ENCODE measurements around the gene ZSCAN9. TPM values are rescaled to one million over a fixed set of nuclear protein-coding genes. Genes with fewer than 3 reads are reported as not detected.

Gene ZSCAN9
- total and polyA plus RNA-seq, 4 donors: 1.3 to 4.8 (median 2.6) TPM

GRCh38 chr6:28215425-28215824, 9.7 kb upstream of the ZSCAN9 start:
- TF ChIP-seq CTCF (IDR thresholded peaks at IDR 0.05; ENCODE audit: low read depth, low read length, missing input control): no peak
- no peak for TF ChIP-seq RXRA (IDR thresholded peaks at IDR 0.05)
- TF ChIP-seq FOXA2 (IDR thresholded peaks at IDR 0.05): no peak
- TF ChIP-seq ATF3 (IDR thresholded peaks at IDR 0.05): no peak
- TF ChIP-seq GABPA (IDR thresholded peaks at IDR 0.05 in 1 of 2, conservative IDR thresholded peaks at IDR 0.05 in 1 of 2): no peak
- no peak for TF ChIP-seq ZBTB33 (IDR thresholded peaks at IDR 0.05)
- no peak for TF ChIP-seq SP1 (IDR thresholded peaks at IDR 0.05)
- no peak for TF ChIP-seq FOXA1 (IDR thresholded peaks at IDR 0.05)
- TF ChIP-seq REST (IDR thresholded peaks at IDR 0.05): no peak
- no peak for TF ChIP-seq RAD21 (IDR thresholded peaks at IDR 0.05)
- no peak for TF ChIP-seq NR2F2 (IDR thresholded peaks at IDR 0.05)
- no peak for TF ChIP-seq YY1 (IDR thresholded peaks at IDR 0.05)
- no peak for TF ChIP-seq EGR1 (IDR thresholded peaks at IDR 0.05; ENCODE audit: low read depth in 2 of 2)
- no peak overlapping the region for H3K4me3 ChIP-seq (ENCODE audit: low read depth in 1 of 3, low read length in 3 of 3)

GRCh38 chr6:28217890-28218289, 7.2 kb upstream of the ZSCAN9 start:
- no peak overlapping the region for H3K27ac ChIP-seq (ENCODE audit: low read depth in 1 of 2, low read length in 2 of 2)

More at GRCh38 chr6:28215425-28215824, 9.7 kb upstream of the ZSCAN9 start:
- peaks cover 0 to 4% (median 3%) of the 10 kb centered on the region in 4 donors for H3K4me1 ChIP-seq (ENCODE audit: control insufficient read depth in 4 of 4, insufficient read depth in 4 of 4, low read length in 3 of 4)
- peaks cover 3 to 16% (median 10%) of the 10 kb centered on the region in 4 donors for H3K27me3 ChIP-seq (ENCODE audit: control insufficient read depth in 4 of 4, insufficient read depth in 4 of 4, low read length in 3 of 4)
- DNase-seq (ENCODE audit: low spot score): no peak
- WGBS: 44% methylated on average over 8 of the region's 8 CpGs
- H3K9ac ChIP-seq (ENCODE audit: low read depth in 1 of 2, low read length in 2 of 2): no peak overlapping the region
- peaks cover 4 to 10% (median 6%) of the 10 kb centered on the region in 4 donors for H3K9me3 ChIP-seq (ENCODE audit: control insufficient read depth in 4 of 4, low read length in 3 of 4)
- no peak overlapping the region for H3K27ac ChIP-seq (ENCODE audit: low read depth in 1 of 2, low read length in 2 of 2)
- no peaks in the 10 kb centered on the region for H3K36me3 ChIP-seq (ENCODE audit: control insufficient read depth in 4 of 4, insufficient read depth in 3 of 4, low read depth in 1 of 4, low read length in 3 of 4)

More at GRCh38 chr6:28217890-28218289, 7.2 kb upstream of the ZSCAN9 start:
- H3K4me3 ChIP-seq (ENCODE audit: low read depth in 1 of 3, low read length in 3 of 3): no peak overlapping the region
- TF ChIP-seq GABPA (IDR thresholded peaks at IDR 0.05 in 1 of 2, conservative IDR thresholded peaks at IDR 0.05 in 1 of 2) (no peak), SP1 (IDR thresholded peaks at IDR 0.05) (no peak), HNF4G (IDR thresholded peaks at IDR 0.05) (no peak), FOXA2 (IDR thresholded peaks at IDR 0.05) (no peak), MAX (IDR thresholded peaks at IDR 0.05) (no peak), CTCF (IDR thresholded peaks at IDR 0.05; ENCODE audit: low read depth, low read length, missing input control) (no peak), JUND (IDR thresholded peaks at IDR 0.05) (no peak)
- no peak for DNase-seq (ENCODE audit: low spot score)
- peaks cover 4 to 11% (median 6%) of the 10 kb centered on the region in 4 donors for H3K9me3 ChIP-seq (ENCODE audit: control insufficient read depth in 4 of 4, low read length in 3 of 4)
- peaks cover 0 to 14% (median 7%) of the 10 kb centered on the region in 4 donors for H3K27me3 ChIP-seq (ENCODE audit: control insufficient read depth in 4 of 4, insufficient read depth in 4 of 4, low read length in 3 of 4)
- peaks cover 0 to 4% (median 2%) of the 10 kb centered on the region in 4 donors for H3K4me1 ChIP-seq (ENCODE audit: control insufficient read depth in 4 of 4, insufficient read depth in 4 of 4, low read length in 3 of 4)
- H3K9ac ChIP-seq (ENCODE audit: low read depth in 1 of 2, low read length in 2 of 2): no peak overlapping the region
- H3K36me3 ChIP-seq (ENCODE audit: control insufficient read depth in 4 of 4, insufficient read depth in 3 of 4, low read depth in 1 of 4, low read length in 3 of 4): no peaks in the 10 kb centered on the region
- 97% methylated on average over 12 of the region's 12 CpGs for WGBS
